ENCODE data around the gene GRIK1.

- no peak for TF ChIP-seq CTCF (IDR thresholded peaks at IDR 0.05)
- no peak for TF ChIP-seq POLR2A (IDR thresholded peaks at IDR 0.05)
- no peak for TF ChIP-seq POLR2AphosphoS5 (IDR thresholded peaks at IDR 0.05; ENCODE audit: insufficient read depth in 1 of 2, low read depth in 1 of 2)
These were observed 18.8 kb upstream of the GRIK1 start for GRCh38 chr21:29958551-29958950.

Measured in vagina (tissue), 2 donors.